Memory B cell (primary cell): Measurements from ENCODE around the gene UXT.

Experiments used
- ATAC-seq: fragments of 150-1000 bp; cut with Tn5 transposase; 2 replicates; pipeline ENCODE4 v1.10.0; 2021; ENCODE audit warnings: low read depth, mild to moderate bottlenecking, moderate library complexity
- DNase-seq, 2 donors: peaks; one replicate each; pipeline ENCODE4 v3.0.0; 2022; ENCODE audit warnings: low spot score in 2 of 2
- H3K27ac Mint-ChIP-seq: one replicate; pipeline ENCODE4 v1.8.0; 2022; ENCODE audit warnings: mild to moderate bottlenecking, moderate library complexity, mixed read lengths
- H3K27me3 Mint-ChIP-seq: one replicate; pipeline ENCODE4 v1.8.0; 2022; ENCODE audit warnings: mixed read lengths
- H3K36me3 Mint-ChIP-seq: one replicate; pipeline ENCODE4 v1.8.0; 2022; ENCODE audit warnings: mild to moderate bottlenecking, mixed read lengths
- H3K4me1 Mint-ChIP-seq: one replicate; pipeline ENCODE4 v1.8.0; 2022; ENCODE audit warnings: mixed read lengths
- H3K4me3 Mint-ChIP-seq: one replicate; pipeline ENCODE4 v1.8.0; 2022; ENCODE audit warnings: mild to moderate bottlenecking, moderate library complexity, mixed read lengths
- H3K9me3 Mint-ChIP-seq: one replicate; pipeline ENCODE4 v1.8.0; 2022; ENCODE audit warnings: mixed read lengths

The UXT gene

GRCh38 chrX:47662144-47662657, 3.2 kb upstream of the UXT start:
- peaks cover 7% of the 10 kb centered on the region for H3K4me1 Mint-ChIP-seq
- no peak overlapping the region for H3K4me3 Mint-ChIP-seq
- no peaks in the 10 kb centered on the region for H3K9me3 Mint-ChIP-seq
- no peak for ATAC-seq
- H3K27ac Mint-ChIP-seq, result no peak overlapping the region
- no peaks in the 10 kb centered on the region for H3K36me3 Mint-ChIP-seq
- DNase-seq, result no peak
- no peaks in the 10 kb centered on the region for H3K27me3 Mint-ChIP-seq

GRCh38 chrX:47661539-47661938, 2.6 kb upstream of the UXT start:
- Mint-ChIP-seq H3K4me1 (peaks cover 7% of the 10 kb centered on the region), H3K9me3 (no peaks in the 10 kb centered on the region), H3K4me3 (no peak overlapping the region), H3K27me3 (no peaks in the 10 kb centered on the region), H3K27ac (no peak overlapping the region), H3K36me3 (peaks cover under 1% of the 10 kb centered on the region)
- no peak for DNase-seq
- ATAC-seq, result no peak

DNA sequence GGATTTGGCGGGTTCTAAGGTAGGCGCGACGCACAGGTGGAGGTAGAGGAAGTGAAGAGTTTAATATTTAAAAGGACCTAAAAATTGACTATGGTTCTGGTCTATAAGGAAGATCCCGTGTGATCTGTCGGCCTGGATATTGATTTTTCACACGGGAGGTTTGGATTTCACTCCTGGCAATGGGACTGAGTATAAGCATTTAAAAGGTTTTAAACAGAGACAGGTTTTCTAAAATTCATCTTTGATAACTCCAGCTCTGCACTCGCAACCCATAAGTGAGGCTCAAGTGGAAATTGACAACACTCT, 394 bp upstream of the UXT start:
- Mint-ChIP-seq H3K4me3 (peak overlapping the region; percentile 86), H3K4me1 (peaks cover 7% of the 10 kb centered on the region)

DNA sequence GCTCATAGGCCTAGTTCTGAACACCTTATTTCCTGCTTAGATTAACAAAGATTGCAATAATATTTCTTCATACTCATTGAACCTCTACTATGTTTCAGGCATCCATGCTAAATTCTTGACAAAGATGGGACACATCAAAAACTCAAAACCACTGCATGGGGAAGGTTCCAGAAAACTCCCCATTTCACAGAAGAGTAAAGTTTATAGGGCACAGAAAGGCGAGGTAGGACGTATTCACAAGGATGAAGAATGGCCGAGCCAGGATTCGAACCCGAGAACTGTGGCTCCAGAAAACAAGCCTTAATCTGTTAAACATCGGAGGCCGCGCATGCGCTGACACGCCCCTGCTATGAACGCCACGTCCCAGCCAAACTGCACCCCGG, 688 bp downstream of the UXT start:
- Mint-ChIP-seq H3K9me3 (no peaks in the 10 kb centered on the region), H3K36me3 (peaks cover 9% of the 10 kb centered on the region), H3K27ac (peak overlapping the region; percentile 97), H3K4me3 (peak overlapping the region; percentile 86), H3K27me3 (no peaks in the 10 kb centered on the region), H3K4me1 (peaks cover 10% of the 10 kb centered on the region)
- no peak for ATAC-seq
- DNase-seq, result no peak

More for the DNA sequence above, 394 bp upstream of the UXT start:
- Mint-ChIP-seq H3K9me3 (no peaks in the 10 kb centered on the region), H3K27me3 (no peaks in the 10 kb centered on the region), H3K36me3 (peaks cover 4% of the 10 kb centered on the region), H3K27ac (peak overlapping the region; percentile 97)
- ATAC-seq (no peak), DNase-seq (no peak)

GRCh38 chrX:47651043-47651905, 7.7 kb downstream of the UXT start:
- no peak for DNase-seq
- Mint-ChIP-seq H3K4me1 (peaks cover 19% of the 10 kb centered on the region), H3K27me3 (no peaks in the 10 kb centered on the region), H3K36me3 (peaks cover 12% of the 10 kb centered on the region), H3K9me3 (no peaks in the 10 kb centered on the region), H3K27ac (peak overlapping the region; percentile 89), H3K4me3 (peak overlapping the region; percentile 90)
- no peak for ATAC-seq

- Mint-ChIP-seq H3K9me3 (no peaks in the 10 kb centered on the region), H3K4me1 (peaks cover 19% of the 10 kb centered on the region), H3K36me3 (peaks cover 11% of the 10 kb centered on the region), H3K4me3 (peak within 1 kb of the TSS; percentile 90), H3K27me3 (no peaks in the 10 kb centered on the region), H3K27ac (peak within 1 kb of the TSS; percentile 89)
- DNase-seq, result peak; percentile 65 to 80
- peak; percentile 85 for ATAC-seq
These were observed 8.6 kb downstream of the UXT start, which contains the start of gene ELK1 for GRCh38 chrX:47650164-47651042. Gene ELK1 (minus strand): TSS chrX:47650563. CDS start chrX:47641441, 9,122 bp downstream.

GRCh38 chrX:47649781-47650163, 9.2 kb downstream of the UXT start:
- no peaks in the 10 kb centered on the region for H3K9me3 Mint-ChIP-seq
- peak overlapping the region; percentile 90 for H3K4me3 Mint-ChIP-seq
- peaks cover 11% of the 10 kb centered on the region for H3K36me3 Mint-ChIP-seq
- no peak for DNase-seq
- H3K4me1 Mint-ChIP-seq, result peaks cover 20% of the 10 kb centered on the region
- H3K27ac Mint-ChIP-seq, result peak overlapping the region; percentile 89
- H3K27me3 Mint-ChIP-seq, result no peaks in the 10 kb centered on the region
- ATAC-seq, result no peak

DNA sequence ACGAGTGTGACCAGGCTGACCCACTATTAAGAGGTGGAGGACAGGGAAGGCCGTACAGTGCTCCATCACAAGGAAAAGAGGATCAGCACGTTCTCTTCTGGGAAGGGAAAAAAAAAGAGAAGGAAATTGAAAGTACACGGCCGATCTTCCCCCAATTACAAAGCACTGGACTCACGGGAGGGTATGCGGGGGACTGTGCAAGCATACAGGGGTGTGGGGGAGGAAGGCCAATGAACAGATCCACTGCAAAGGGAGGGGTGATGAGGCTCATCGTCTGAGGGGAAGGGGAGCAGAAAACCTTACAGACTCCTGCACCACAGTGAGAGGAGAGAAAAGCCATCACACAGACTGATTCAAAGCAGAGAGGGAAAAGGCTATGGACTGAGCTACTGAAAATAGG, 9.7 kb downstream of the UXT start:
- Mint-ChIP-seq H3K36me3 (peaks cover 11% of the 10 kb centered on the region), H3K27me3 (no peaks in the 10 kb centered on the region), H3K4me1 (peaks cover 24% of the 10 kb centered on the region), H3K27ac (peak overlapping the region; percentile 82), H3K9me3 (no peaks in the 10 kb centered on the region), H3K4me3 (peak overlapping the region; percentile 86)
- no peak for ATAC-seq
- DNase-seq, result no peak

DNA sequence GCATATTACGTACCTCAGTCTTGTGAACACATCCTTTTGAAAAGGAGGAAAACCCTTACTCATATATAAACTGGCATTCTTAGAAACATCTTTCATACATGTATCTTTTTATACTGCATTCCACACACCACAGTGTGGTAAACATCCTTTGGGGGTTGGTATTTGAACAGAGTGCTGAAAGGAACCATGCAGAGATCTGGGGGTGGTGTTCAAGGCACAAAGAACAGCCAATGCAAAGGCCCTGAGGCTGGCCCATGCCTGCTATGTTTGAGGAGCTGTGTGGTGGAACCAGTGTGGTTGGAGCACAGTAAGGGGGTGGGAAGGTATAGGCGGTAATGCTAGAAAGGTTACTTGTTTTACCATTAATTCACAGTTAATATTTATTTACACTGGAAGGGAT, 10.6 kb downstream of the UXT start:
- no peaks in the 10 kb centered on the region for H3K27me3 Mint-ChIP-seq
- no peak for ATAC-seq
- H3K36me3 Mint-ChIP-seq, result peaks cover 7% of the 10 kb centered on the region
- peaks cover 23% of the 10 kb centered on the region for H3K4me1 Mint-ChIP-seq
- no peak overlapping the region for H3K27ac Mint-ChIP-seq
- peak overlapping the region; percentile 29 for H3K4me3 Mint-ChIP-seq
- no peaks in the 10 kb centered on the region for H3K9me3 Mint-ChIP-seq
- DNase-seq, result no peak

DNA sequence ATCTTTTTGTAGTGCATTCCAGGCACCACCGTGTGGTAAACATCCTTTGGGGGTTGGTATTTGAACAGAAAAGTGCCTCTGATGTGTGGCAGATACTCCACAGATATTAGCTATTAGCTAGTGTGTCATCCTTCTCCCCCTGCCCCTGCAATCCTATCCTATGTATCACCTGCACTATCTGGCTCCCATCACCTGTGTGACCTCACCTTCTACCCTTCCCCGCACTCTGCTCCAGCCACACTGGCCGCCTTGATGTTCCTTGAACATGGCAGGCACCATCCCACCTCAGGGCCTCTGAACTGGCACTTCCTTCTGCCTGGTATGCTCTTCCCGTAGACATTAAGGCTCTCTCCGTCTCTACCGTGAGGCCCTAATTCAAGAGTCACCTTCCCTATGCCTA, 12.3 kb downstream of the UXT start:
- no peaks in the 10 kb centered on the region for H3K9me3 Mint-ChIP-seq
- H3K27me3 Mint-ChIP-seq, result no peaks in the 10 kb centered on the region
- no peak overlapping the region for H3K27ac Mint-ChIP-seq
- DNase-seq (no peak), ATAC-seq (no peak)
- peaks cover 22% of the 10 kb centered on the region for H3K4me1 Mint-ChIP-seq
- H3K4me3 Mint-ChIP-seq, result no peak overlapping the region
- peaks cover 4% of the 10 kb centered on the region for H3K36me3 Mint-ChIP-seq

DNA sequence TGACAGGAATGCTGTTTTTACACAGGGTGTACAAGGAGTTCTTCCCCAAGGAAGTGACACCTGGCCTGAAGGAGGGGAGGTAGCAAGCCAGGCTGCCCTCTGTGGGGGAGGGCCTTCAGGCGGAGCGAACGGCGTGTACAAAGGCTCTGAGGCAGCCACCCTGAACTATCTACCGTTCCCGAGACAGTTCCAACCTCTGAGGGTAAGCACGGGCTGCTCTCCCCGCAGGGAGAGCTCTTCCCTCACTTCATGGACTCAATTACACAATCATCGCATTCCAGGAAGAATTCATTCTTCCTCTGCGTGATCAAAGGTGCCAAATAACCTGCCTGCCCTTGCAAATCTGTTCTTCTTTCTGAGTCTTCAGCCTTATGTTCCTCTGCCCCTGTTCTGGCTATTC, 13.4 kb downstream of the UXT start:
- Mint-ChIP-seq H3K27ac (no peak overlapping the region), H3K4me3 (no peak overlapping the region), H3K9me3 (no peaks in the 10 kb centered on the region), H3K36me3 (peaks cover 11% of the 10 kb centered on the region), H3K4me1 (peaks cover 17% of the 10 kb centered on the region), H3K27me3 (no peaks in the 10 kb centered on the region)
- ATAC-seq (no peak), DNase-seq (no peak)

GRCh38 chrX:47644557-47645091, 14.4 kb downstream of the UXT start:
- Mint-ChIP-seq H3K36me3 (peaks cover 19% of the 10 kb centered on the region), H3K4me3 (no peak overlapping the region), H3K27ac (peak overlapping the region; percentile 85), H3K4me1 (peaks cover 17% of the 10 kb centered on the region), H3K27me3 (no peaks in the 10 kb centered on the region), H3K9me3 (no peaks in the 10 kb centered on the region)
- DNase-seq (no peak), ATAC-seq (peak; percentile 49)

DNA sequence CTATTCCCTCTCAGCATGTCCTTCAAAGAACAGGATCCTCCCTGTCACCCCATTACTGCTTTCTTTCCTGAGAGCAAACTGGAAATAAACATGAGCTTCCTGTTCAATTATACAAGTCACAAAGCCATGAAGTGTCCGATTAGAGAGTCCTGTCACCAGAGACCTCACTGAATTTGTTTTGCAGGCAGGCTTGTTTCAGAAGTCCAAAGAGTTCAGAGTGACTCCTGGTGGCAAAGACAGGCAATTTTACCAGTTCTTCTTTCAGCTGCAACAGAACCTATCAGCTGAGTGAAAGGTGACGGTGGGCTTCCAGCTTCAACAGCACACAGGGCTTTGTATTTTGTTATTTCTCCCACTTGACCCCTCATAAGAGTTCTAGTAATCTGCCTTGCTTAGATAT, 15.1 kb downstream of the UXT start:
- Mint-ChIP-seq H3K9me3 (no peaks in the 10 kb centered on the region), H3K4me1 (peaks cover 10% of the 10 kb centered on the region), H3K4me3 (no peak overlapping the region), H3K36me3 (peaks cover 23% of the 10 kb centered on the region), H3K27ac (peak overlapping the region; percentile 85), H3K27me3 (no peaks in the 10 kb centered on the region)
- ATAC-seq (no peak), DNase-seq (no peak)

- Mint-ChIP-seq H3K27me3 (no peaks in the 10 kb centered on the region), H3K9me3 (no peaks in the 10 kb centered on the region), H3K27ac (no peak overlapping the region), H3K4me1 (no peaks in the 10 kb centered on the region), H3K4me3 (no peak overlapping the region), H3K36me3 (peaks cover 29% of the 10 kb centered on the region)
- ATAC-seq, result no peak
- no peak for DNase-seq
These were observed 20.2 kb downstream of the UXT start for GRCh38 chrX:47638816-47639215.
